GM18858 (cell line): ENCODE measurements around the gene NDUFAF3.

Source experiments
- ATAC-seq: cut with Tn5 transposase; IDR thresholded peaks from one replicate; pipeline ENCODE4 v1.9.1; 2021; ENCODE audit not compliant: unreplicated experiment

The NDUFAF3 gene

DNA sequence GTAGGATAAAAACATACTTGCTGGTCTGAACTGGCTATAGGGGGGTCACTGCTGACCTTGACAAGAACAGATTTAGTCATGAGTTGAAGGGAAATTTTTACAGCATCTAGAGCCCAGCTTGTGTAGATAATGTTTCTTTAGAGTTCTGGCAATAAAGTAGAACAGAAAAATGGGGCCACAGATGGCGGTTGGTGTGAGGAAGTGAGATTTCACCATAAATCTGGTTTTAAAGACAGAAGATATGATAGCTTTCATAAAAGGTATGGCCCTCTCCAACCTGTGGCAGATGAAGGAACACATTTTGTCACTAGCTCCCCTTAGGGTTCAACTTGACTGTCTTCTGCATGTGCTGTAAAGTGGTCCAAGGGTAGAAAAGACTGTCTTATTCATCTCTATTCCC is 31.6 kb downstream of the NDUFAF3 start:
- ATAC-seq, result no peak

DNA sequence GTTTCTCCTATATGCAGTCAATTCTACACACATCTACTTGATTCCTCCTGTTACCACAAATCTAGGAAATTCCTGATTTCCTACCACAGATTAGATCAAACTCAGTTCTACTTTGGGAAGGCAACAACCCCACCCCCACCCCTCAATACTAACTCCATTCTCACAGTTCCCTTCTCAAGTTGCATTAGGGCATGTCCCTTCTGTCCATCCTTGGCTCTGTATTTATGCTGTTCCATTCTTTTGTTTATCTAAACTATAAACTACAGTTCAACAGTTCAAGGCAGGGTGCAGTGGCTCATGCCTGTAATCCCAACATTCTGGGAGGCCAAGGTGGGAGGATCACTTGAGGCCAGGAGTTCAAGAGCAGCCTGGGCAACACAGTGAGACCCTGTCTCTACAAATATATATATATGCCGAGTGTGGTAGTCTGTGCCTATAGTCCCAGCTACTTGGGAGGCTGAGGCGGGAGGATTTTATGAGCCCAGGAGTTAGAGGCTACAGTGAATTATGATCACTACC is 32.5 kb downstream of the NDUFAF3 start:
- ATAC-seq, result no peak

GRCh38 chr3:49057268-49057667 is 35.3 kb downstream of the NDUFAF3 start:
- ATAC-seq, result no peak

DNA sequence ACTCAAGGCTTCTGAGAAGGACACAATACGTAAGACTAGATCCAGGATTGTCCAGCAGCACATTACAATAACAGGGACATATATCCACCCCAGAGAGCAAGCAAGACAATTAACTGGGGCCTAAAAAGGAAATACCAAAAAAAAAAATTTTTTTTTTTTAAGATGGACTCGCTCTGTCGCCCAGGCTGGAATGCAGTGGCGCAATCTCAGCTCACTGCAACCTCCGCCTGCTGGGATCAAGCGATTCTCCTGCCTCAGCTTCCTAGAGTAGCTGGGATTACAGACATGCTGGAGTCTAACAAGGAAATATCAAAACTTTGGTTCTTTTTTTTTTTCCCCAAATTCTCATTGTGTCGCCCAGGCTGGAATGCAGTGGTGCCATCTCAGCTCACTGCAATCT is 36.1 kb downstream of the NDUFAF3 start:
- no peak for ATAC-seq
